Measurements from ENCODE around the gene PPP1R7. TPM values are rescaled to one million over a fixed set of nuclear protein-coding genes. Genes with fewer than 3 reads are reported as not detected.

Gene PPP1R7
- total RNA-seq, 2 donors from 2014 or later = 48.5 to 52.7 TPM

DNA sequence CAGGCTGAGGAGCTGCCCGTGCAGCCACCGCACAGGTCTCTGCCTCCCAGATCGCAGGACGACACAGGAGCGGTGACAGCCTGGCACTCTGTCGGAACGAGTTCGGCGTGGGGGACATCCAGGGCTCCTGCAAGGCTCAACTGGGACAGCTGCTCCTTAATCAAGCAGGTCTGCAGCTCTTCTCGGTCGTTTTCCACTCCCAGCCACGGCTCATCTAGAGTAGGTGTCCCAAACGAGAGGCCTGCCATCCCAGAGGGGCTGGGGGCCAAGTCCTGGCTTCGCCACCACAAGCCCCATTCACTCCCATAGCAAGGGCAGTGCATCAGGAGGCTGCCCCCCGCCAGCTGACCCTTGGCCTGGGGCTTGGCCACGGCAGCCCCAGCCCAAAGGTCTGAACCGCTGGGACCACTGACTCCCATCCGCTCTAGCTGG is 23.5 kb upstream of the PPP1R7 start:
- no peaks in the 10 kb centered on the region for H3K9me3 ChIP-seq (ENCODE audit: control insufficient read depth, low read length)
- no peak overlapping the region for H3K9ac ChIP-seq (ENCODE audit: extremely low read depth, low read length, poor library complexity, severe bottlenecking)
- no peak overlapping the region for H3K27ac Mint-ChIP-seq
- peaks cover 8% of the 10 kb centered on the region for H3K36me3 ChIP-seq (ENCODE audit: control insufficient read depth, insufficient read depth, low read length)
- H3K4me1 Mint-ChIP-seq = no peaks in the 10 kb centered on the region
- no peak for DNase-seq
- H3K4me3 Mint-ChIP-seq = no peak overlapping the region
- H3K4me3 ChIP-seq (ENCODE audit: low read length) = no peak overlapping the region
- no peaks in the 10 kb centered on the region for H3K4me1 ChIP-seq (ENCODE audit: control insufficient read depth, insufficient read depth, low read length)
- H3K27me3 ChIP-seq (ENCODE audit: control insufficient read depth, insufficient read depth, low read length, poor library complexity, severe bottlenecking) = no peaks in the 10 kb centered on the region
- no peak overlapping the region for H3K27ac ChIP-seq (ENCODE audit: low read depth, low read length)
- TF ChIP-seq, protein P1, sequence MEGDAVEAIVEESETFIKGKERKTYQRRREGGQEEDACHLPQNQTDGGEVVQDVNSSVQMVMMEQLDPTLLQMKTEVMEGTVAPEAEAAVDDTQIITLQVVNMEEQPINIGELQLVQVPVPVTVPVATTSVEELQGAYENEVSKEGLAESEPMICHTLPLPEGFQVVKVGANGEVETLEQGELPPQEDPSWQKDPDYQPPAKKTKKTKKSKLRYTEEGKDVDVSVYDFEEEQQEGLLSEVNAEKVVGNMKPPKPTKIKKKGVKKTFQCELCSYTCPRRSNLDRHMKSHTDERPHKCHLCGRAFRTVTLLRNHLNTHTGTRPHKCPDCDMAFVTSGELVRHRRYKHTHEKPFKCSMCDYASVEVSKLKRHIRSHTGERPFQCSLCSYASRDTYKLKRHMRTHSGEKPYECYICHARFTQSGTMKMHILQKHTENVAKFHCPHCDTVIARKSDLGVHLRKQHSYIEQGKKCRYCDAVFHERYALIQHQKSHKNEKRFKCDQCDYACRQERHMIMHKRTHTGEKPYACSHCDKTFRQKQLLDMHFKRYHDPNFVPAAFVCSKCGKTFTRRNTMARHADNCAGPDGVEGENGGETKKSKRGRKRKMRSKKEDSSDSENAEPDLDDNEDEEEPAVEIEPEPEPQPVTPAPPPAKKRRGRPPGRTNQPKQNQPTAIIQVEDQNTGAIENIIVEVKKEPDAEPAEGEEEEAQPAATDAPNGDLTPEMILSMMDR (conservative IDR thresholded peaks at IDR 0.05) = no peak
- no peaks in the 10 kb centered on the region for H3K9me3 Mint-ChIP-seq
- 95 to 96% methylated on average over 14 to 18 of the region's 18 CpGs for WGBS, 2 experiments (ENCODE audit: insufficient coverage in 1 of 2, insufficient read length in 1 of 2)
- peaks cover 53% of the 10 kb centered on the region for H3K36me3 Mint-ChIP-seq (ENCODE audit: low read depth)
- H3K27me3 Mint-ChIP-seq (ENCODE audit: insufficient read depth) = no peaks in the 10 kb centered on the region

DNA sequence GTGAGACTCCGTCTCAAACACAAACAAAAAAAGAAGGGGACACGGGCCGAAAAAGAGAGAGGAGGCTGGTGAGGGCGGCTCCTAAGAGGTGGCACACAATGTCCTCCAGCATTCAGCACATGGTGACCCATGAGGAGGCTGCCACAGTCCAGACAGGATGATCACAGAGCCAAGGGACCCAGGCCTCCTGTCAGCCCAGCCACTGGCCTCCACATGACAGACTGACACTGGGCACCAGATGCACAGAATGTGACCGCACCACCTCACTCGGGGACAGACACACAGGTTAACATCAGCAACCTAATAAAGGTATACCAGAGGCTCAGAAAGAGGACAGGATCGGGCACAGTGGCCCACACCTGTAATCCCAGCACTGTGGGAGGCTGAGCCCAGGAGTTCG is 22.0 kb upstream of the PPP1R7 start:
- Histone ChIP-seq H3K36me3 (ENCODE audit: control insufficient read depth, insufficient read depth, low read length) (peaks cover 10% of the 10 kb centered on the region), H3K27ac (ENCODE audit: low read depth, low read length) (no peak overlapping the region), H3K9me3 (ENCODE audit: control insufficient read depth, low read length) (no peaks in the 10 kb centered on the region), H3K4me1 (ENCODE audit: control insufficient read depth, insufficient read depth, low read length) (no peaks in the 10 kb centered on the region), H3K9ac (ENCODE audit: extremely low read depth, low read length, poor library complexity, severe bottlenecking) (no peak overlapping the region), H3K27me3 (ENCODE audit: control insufficient read depth, insufficient read depth, low read length, poor library complexity, severe bottlenecking) (no peaks in the 10 kb centered on the region), H3K4me3 (ENCODE audit: low read length) (no peak overlapping the region)
- no peak for DNase-seq
- TF ChIP-seq, protein P1 (conservative IDR thresholded peaks at IDR 0.05) = no peak
- no peaks in the 10 kb centered on the region for H3K4me1 Mint-ChIP-seq
- WGBS, 2 experiments (ENCODE audit: insufficient coverage in 1 of 2, insufficient read length in 1 of 2) = 95 to 96% methylated on average over 6 to 8 of the region's 8 CpGs
- no peaks in the 10 kb centered on the region for H3K9me3 Mint-ChIP-seq
- H3K36me3 Mint-ChIP-seq (ENCODE audit: low read depth) = peaks cover 57% of the 10 kb centered on the region
- no peak overlapping the region for H3K27ac Mint-ChIP-seq
- no peak overlapping the region for H3K4me3 Mint-ChIP-seq
- H3K27me3 Mint-ChIP-seq (ENCODE audit: insufficient read depth) = no peaks in the 10 kb centered on the region

DNA sequence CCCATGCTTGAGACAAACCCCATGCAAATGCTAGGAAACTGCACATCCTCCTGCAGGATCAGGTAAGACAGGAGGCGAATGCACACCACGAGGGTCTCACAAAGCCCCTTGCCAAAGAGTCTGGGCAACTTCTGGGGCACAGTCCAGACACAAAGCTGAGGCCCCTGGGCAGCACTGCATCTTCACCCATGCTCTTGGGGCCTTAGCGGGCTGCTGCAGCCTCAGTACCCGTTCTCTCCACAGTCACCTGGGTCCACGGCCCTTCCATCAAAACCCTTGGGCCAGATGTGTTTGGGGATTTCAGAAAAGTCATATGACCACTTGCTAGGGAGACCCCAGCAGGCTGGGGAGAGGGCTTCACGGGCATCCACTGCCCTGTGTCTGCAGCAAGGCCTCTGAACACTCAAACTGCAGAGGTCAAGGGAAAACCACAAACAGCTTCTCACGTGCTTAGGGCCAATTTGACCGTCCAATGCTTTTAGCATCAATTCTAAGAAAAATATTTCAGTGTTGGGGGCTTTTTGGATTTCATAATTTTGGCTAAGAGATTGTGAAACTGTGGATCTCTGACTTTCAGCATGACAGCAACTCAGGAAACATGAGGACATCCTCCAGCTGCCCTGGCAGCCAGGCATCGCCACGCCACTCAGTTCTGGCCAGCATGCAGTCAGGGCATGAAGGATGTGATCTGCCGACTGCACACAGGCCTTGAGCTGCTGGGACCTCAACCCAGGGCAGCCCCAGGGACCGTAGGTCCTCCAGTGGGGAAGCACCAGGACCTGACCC is 21.0 kb upstream of the PPP1R7 start:
- Mint-ChIP-seq H3K36me3 (ENCODE audit: low read depth) (peaks cover 57% of the 10 kb centered on the region), H3K27me3 (ENCODE audit: insufficient read depth) (no peaks in the 10 kb centered on the region), H3K4me1 (no peaks in the 10 kb centered on the region), H3K27ac (no peak overlapping the region), H3K4me3 (no peak overlapping the region), H3K9me3 (no peaks in the 10 kb centered on the region)
- Histone ChIP-seq H3K4me1 (ENCODE audit: control insufficient read depth, insufficient read depth, low read length) (no peaks in the 10 kb centered on the region), H3K9me3 (ENCODE audit: control insufficient read depth, low read length) (no peaks in the 10 kb centered on the region), H3K36me3 (ENCODE audit: control insufficient read depth, insufficient read depth, low read length) (peaks cover 16% of the 10 kb centered on the region), H3K27ac (ENCODE audit: low read depth, low read length) (no peak overlapping the region), H3K27me3 (ENCODE audit: control insufficient read depth, insufficient read depth, low read length, poor library complexity, severe bottlenecking) (no peaks in the 10 kb centered on the region), H3K4me3 (ENCODE audit: low read length) (no peak overlapping the region), H3K9ac (ENCODE audit: extremely low read depth, low read length, poor library complexity, severe bottlenecking) (no peak overlapping the region)
- TF ChIP-seq, protein P1 (conservative IDR thresholded peaks at IDR 0.05) = no peak
- 89 to 92% methylated on average over 8 to 12 of the region's 12 CpGs for WGBS, 2 experiments (ENCODE audit: insufficient coverage in 1 of 2, insufficient read length in 1 of 2)
- no peak for DNase-seq

Measured in endodermal cell (in vitro differentiated cells).